Suppressor macrophage treated with lipopolysaccharide for 1 hour (primary cell): ENCODE results near the gene MMP24.
A peak's percentile ranks its signal among the peaks of the same experiment; 100 is the strongest.
"Not testable (repeated sequence)": the region's sequence is repeated elsewhere in the genome, so short reads cannot be mapped to it uniquely, and the experiment has no call there.

Experiments used
- DNase-seq, 3 donors: peaks; one replicate each; pipeline ENCODE4 v3.0.0-alpha.2; 2020 to 2022

The MMP24 gene

GRCh38 chr20:35315632-35316020, 89.1 kb downstream of the MMP24 start:
- not testable (repeated sequence) for DNase-seq

GRCh38 chr20:35316086-35316485, 89.6 kb downstream of the MMP24 start:
- no peak for DNase-seq

GRCh38 chr20:35317416-35318210, 91.1 kb downstream of the MMP24 start:
- DNase-seq: no peak

- DNase-seq: no peak
Measured at GRCh38 chr20:35318502-35319157, 92.1 kb downstream of the MMP24 start.

- DNase-seq: no peak
Measured at GRCh38 chr20:35319192-35319870, 92.8 kb downstream of the MMP24 start.

- no peak for DNase-seq
Measured at GRCh38 chr20:35319871-35320197, 93.3 kb downstream of the MMP24 start.

GRCh38 chr20:35320396-35321126, 94.1 kb downstream of the MMP24 start:
- DNase-seq: no peak

GRCh38 chr20:35325401-35325800, 98.9 kb downstream of the MMP24 start:
- no peak for DNase-seq

- peak; percentile 53 to 67 (median 64) for DNase-seq
Measured at GRCh38 chr20:35326021-35326739, 99.7 kb downstream of the MMP24 start.
